Body of pancreas (tissue), 4 donors: ENCODE results near the gene APH1B. TPM values are rescaled to one million over a fixed set of nuclear protein-coding genes. Genes with fewer than 3 reads are reported as not detected.

Experiments
- ATAC-seq: fragments of 150-250 bp; one replicate; pipeline ENCODE4 v1.9.1; 2016
- DNase-seq, 4 donors: peaks; one replicate each; pipeline ENCODE4 v3.0.0-alpha.2; 2019
- H3K27ac ChIP-seq, 4 donors: fragments of 200-600 bp; sonication (generic); 1 replicate in 3 of 4; 2 replicates in 1 of 4; pipeline versions ENCODE4 v1.5.1 to v1.6.1; 2016 to 2019; ENCODE audit warnings: mild to moderate bottlenecking in 1 of 4, mixed read lengths in 1 of 4, moderate library complexity in 1 of 4
- H3K27me3 ChIP-seq, 2 donors: fragments of 200-600 bp; sonication (generic); one replicate each; pipeline ENCODE4 v1.6.0; 2016; ENCODE audit warnings: mild to moderate bottlenecking in 1 of 2
- H3K36me3 ChIP-seq, 2 donors: fragments of 200-600 bp; sonication (generic); replicated peaks in 1 of 2; 2 replicates each; pipeline ENCODE4 v1.5.1; 2016; ENCODE audit warnings: low read depth in 2 of 2; ENCODE audit not compliant: insufficient read depth in 1 of 2
- H3K4me1 ChIP-seq: fragments of 200-600 bp; sonication (generic); one replicate; pipeline ENCODE4 v1.6.0; 2016
- H3K4me3 ChIP-seq, 2 donors: fragments of 200-600 bp; sonication (generic); 1 replicate in 1 of 2; 2 replicates in 1 of 2; pipeline ENCODE4 v1.5.1; 2016 to 2019
- H3K9me3 ChIP-seq, 3 donors: fragments of 200-600 bp; sonication (generic); 1 replicate in 2 of 3; 2 replicates in 1 of 3; pipeline ENCODE4 v1.5.1; 2016
- POLR2A ChIP-seq, 3 donors: fragments of 450-650 bp; IDR thresholded peaks; one replicate each; pipeline ENCODE4 v1.6.1; 2016; ENCODE audit warnings: antibody characterized with exemption in 3 of 3, mild to moderate bottlenecking in 2 of 3
- WGBS, 2 donors: methylation state at CpG; one replicate each; pipeline ENCODE4 v1.1.5; 2017; 5-methylcytosine and 5-hydroxymethylcytosine counted together
- intact Hi-C: fragments of 100-400 bp; cut with DNase I; formaldehyde crosslinking; loops from one replicate; pipeline ENCODE4 v1.15.1; 2023
- total RNA-seq, 2 donors: library from RNA; depleted of rRNA; stranded (reverse); fragments of >200 nt; gene quantifications; one replicate each; pipeline ENCODE4 v1.1.0, GENCODE V29; 2016
- TF ChIP-seq, protein P1 (sequence below), 7 experiments: fragments of 450-650 bp in 4 of 7; fragments of 200-600 bp in 3 of 7; sonication (generic) in 3 of 7; IDR thresholded peaks; one replicate each; pipeline ENCODE4 v1.5.1; 2016 to 2019; ENCODE audit warnings: antibody characterized with exemption in 7 of 7

Gene APH1B
- total RNA-seq, 2 donors from 2014 or later, result 6.9 to 12.7 TPM

DNA sequence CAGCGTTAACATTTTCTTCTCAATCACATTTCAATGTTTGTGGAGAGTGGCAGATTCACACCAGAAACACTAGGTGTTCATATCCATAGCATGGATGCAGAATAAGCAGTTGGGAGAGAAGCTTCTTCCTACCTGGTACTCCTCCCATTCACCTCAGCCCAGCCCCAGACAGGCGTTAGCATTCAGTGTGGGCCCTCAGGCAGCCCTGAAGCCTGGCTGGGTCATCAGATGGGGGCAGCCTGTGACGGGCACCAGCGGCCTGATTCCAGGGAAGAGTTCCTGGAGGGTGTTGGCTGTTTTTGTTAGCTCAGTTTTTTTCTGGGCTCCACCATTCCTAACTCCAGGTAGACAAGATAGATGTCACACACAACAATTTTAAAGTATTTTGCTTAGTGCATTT lies 31.1 kb downstream of the APH1B start:
- Histone ChIP-seq H3K4me3 (no peak overlapping the region), H3K9me3 (no peaks in the 10 kb centered on the region), H3K4me1 (peaks cover 13% of the 10 kb centered on the region), H3K36me3 (no peaks in the 10 kb centered on the region), H3K27me3 (no peaks in the 10 kb centered on the region), H3K27ac (no peak overlapping the region)
- no peak for TF ChIP-seq POLR2A (IDR thresholded peaks at IDR 0.05)
- DNase-seq (no peak), ATAC-seq (no peak)
- WGBS, 2 donors, result 89 to 90% methylated on average over 4 of the region's 4 CpGs
- intact Hi-C loops, result no loop called here

DNA sequence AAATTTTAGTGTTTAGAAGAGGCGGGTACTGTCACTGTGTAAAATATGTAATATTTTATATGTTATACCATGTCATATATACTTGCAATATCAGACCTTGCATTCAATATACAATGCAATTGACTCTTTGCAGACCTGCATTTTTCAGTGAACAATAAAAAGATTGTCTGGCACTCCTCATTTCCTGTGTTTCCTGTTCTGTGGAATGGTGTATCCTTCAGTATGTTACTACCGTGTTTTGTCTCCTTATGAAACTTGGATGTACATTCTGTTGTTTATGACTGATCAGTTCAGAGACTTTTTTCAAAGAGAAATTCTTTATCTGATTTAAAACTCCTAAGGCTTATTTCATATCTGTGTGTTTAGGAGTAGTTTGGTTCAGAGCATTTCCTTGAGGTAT lies 31.5 kb downstream of the APH1B start:
- WGBS, 2 donors, result 72 to 81% methylated on average over 2 of the region's 2 CpGs
- DNase-seq (no peak), ATAC-seq (no peak)
- Histone ChIP-seq H3K36me3 (no peaks in the 10 kb centered on the region), H3K9me3 (no peaks in the 10 kb centered on the region), H3K4me1 (peaks cover 13% of the 10 kb centered on the region), H3K27me3 (no peaks in the 10 kb centered on the region), H3K27ac (no peak overlapping the region), H3K4me3 (no peak overlapping the region)
- intact Hi-C loops, result no loop called here
- TF ChIP-seq POLR2A (IDR thresholded peaks at IDR 0.05), result no peak
- TF ChIP-seq, protein P1, sequence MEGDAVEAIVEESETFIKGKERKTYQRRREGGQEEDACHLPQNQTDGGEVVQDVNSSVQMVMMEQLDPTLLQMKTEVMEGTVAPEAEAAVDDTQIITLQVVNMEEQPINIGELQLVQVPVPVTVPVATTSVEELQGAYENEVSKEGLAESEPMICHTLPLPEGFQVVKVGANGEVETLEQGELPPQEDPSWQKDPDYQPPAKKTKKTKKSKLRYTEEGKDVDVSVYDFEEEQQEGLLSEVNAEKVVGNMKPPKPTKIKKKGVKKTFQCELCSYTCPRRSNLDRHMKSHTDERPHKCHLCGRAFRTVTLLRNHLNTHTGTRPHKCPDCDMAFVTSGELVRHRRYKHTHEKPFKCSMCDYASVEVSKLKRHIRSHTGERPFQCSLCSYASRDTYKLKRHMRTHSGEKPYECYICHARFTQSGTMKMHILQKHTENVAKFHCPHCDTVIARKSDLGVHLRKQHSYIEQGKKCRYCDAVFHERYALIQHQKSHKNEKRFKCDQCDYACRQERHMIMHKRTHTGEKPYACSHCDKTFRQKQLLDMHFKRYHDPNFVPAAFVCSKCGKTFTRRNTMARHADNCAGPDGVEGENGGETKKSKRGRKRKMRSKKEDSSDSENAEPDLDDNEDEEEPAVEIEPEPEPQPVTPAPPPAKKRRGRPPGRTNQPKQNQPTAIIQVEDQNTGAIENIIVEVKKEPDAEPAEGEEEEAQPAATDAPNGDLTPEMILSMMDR (IDR thresholded peaks at IDR 0.05), result no peak

DNA sequence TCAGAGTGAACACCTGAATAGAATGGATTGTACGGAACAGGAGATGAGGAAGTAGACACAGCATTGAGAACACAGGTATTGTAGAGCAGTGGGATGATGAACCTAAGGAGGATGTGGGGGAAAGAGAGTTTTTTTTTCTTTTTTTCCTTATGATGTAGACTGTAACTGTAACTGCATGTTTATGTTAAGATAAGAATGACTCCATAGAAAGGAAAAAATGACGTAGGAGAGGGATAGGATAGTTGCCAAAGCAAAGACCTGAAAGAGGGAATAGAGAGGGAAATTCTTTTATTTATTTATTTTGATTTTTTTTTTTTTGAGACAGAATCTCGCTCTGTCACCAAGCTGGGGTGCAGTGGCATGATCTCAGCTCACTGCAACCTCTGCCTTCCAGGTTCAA lies 33.2 kb downstream of the APH1B start:
- no peaks in the 10 kb centered on the region for H3K9me3 ChIP-seq
- peaks cover 13% of the 10 kb centered on the region for H3K4me1 ChIP-seq
- no peaks in the 10 kb centered on the region for H3K36me3 ChIP-seq
- intact Hi-C loops, result no loop called here
- H3K27ac ChIP-seq, result no peak overlapping the region
- no peak for ATAC-seq
- H3K4me3 ChIP-seq, result no peak overlapping the region
- 64 to 69% methylated on average over 3 of the region's 3 CpGs for WGBS, 2 donors
- TF ChIP-seq POLR2A (IDR thresholded peaks at IDR 0.05), result no peak
- TF ChIP-seq, protein P1 (IDR thresholded peaks at IDR 0.05), result no peak
- H3K27me3 ChIP-seq, result no peaks in the 10 kb centered on the region
- no peak for DNase-seq

DNA sequence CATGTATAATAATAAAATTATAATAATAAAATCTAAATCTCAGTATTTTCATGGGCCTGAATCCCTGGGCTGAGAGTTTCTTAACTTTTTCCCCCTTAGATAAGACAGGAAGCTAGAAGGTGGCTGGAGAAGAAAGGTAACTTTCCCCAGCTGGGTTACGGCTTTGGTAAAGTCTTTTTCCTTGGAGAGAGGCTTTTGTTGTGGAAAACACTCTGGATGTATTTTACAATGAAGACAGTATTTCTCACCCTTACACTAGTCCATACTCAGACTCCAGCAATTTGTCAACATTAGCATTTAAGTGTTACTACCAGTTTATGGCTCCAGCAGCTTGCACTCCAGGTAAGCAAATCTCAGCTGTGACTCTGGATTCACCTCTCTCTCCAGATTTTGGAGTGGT lies 34.9 kb downstream of the APH1B start:
- intact Hi-C loops, result no loop called here
- WGBS, 2 donors, result 96 to 100% methylated on average over 1 of the region's 1 CpG
- no peaks in the 10 kb centered on the region for H3K4me1 ChIP-seq

GRCh38 chr15:63313825-63314224 lies 36.4 kb downstream of the APH1B start:
- intact Hi-C loops, result no loop called here
- TF ChIP-seq POLR2A (IDR thresholded peaks at IDR 0.05), result no peak
- TF ChIP-seq, protein P1 (IDR thresholded peaks at IDR 0.05), result no peak
- no peaks in the 10 kb centered on the region for H3K9me3 ChIP-seq

More for the DNA sequence above, 34.9 kb downstream of the APH1B start:
- no peak overlapping the region for H3K27ac ChIP-seq
- TF ChIP-seq, protein P1 (IDR thresholded peaks at IDR 0.05), result no peak
- no peak for TF ChIP-seq POLR2A (IDR thresholded peaks at IDR 0.05)
- DNase-seq, result no peak
- no peaks in the 10 kb centered on the region for H3K36me3 ChIP-seq
- H3K27me3 ChIP-seq, result no peaks in the 10 kb centered on the region
- no peaks in the 10 kb centered on the region for H3K9me3 ChIP-seq
- H3K4me3 ChIP-seq, result no peak overlapping the region
- ATAC-seq, result no peak

More at GRCh38 chr15:63313825-63314224, 36.4 kb downstream of the APH1B start:
- ATAC-seq (no peak), DNase-seq (no peak)
- Histone ChIP-seq H3K36me3 (no peaks in the 10 kb centered on the region), H3K4me3 (no peak overlapping the region), H3K27ac (no peak overlapping the region), H3K4me1 (no peaks in the 10 kb centered on the region), H3K27me3 (no peaks in the 10 kb centered on the region)
- WGBS, 2 donors, result 84 to 94% methylated on average over 4 of the region's 4 CpGs
